B cell (primary cell): ENCODE measurements around the gene HOXD4. TPM values are rescaled to one million over a fixed set of nuclear protein-coding genes. Genes with fewer than 3 reads are reported as not detected.

Source experiments
- ATAC-seq: fragments of 200-7000 bp; cut with Tn5 transposase; one replicate; pipeline ENCODE4 v1.10.0; 2021; ENCODE audit warnings: low read depth, mild to moderate bottlenecking, moderate number of reproducible peaks, moderate library complexity
- CTCF ChIA-PET: fragments of 350-600 bp; sonication (Branson Sonifier 250); formaldehyde crosslinking; loops from one replicate; lab custom pipeline; 2021; ENCODE audit warnings: antibody characterized with exemption, inconsistent platforms; lab: Charles Lee
- POLR2A ChIA-PET: fragments of 350-600 bp; sonication (Branson Sonifier 250); formaldehyde crosslinking; loops from one replicate; lab custom pipeline; 2021; ENCODE audit warnings: antibody characterized with exemption; lab: Charles Lee
- DNase-seq: peaks from one replicate; pipeline ENCODE4 v3.0.0; 2013
- H2AFZ ChIP-seq: 2 replicates; pipeline ENCODE4 v1.6.1; 2012; ENCODE audit warnings: mild to moderate bottlenecking, low read depth, low read length; ENCODE audit not compliant: insufficient read depth, poor library complexity, severe bottlenecking
- H3K27ac ChIP-seq, 2 donors: 1 replicate in 1 of 2; 2 replicates in 1 of 2; pipeline ENCODE4 v1.5.1; 2012 to 2013; ENCODE audit warnings: low read length in 2 of 2, mild to moderate bottlenecking in 2 of 2, moderate library complexity in 1 of 2
- H3K27me3 ChIP-seq, 4 experiments: fragments of 200-600 bp in 1 of 4; sonication (generic) in 1 of 4; replicated peaks in 1 of 4; 1 replicate in 2 of 4; 2 replicates in 2 of 4; pipeline versions ENCODE4 v1.6.1 to v1.7.0; 2013 to 2016; ENCODE audit warnings: low read length in 3 of 4, mild to moderate bottlenecking in 2 of 4, mixed read lengths in 1 of 4, moderate library complexity in 1 of 4; ENCODE audit not compliant: insufficient read depth in 4 of 4, control insufficient read depth in 3 of 4; ENCODE audit errors: control extremely low read depth in 1 of 4
- H3K36me3 ChIP-seq, 2 experiments: replicated peaks in 1 of 2; 1 replicate in 1 of 2; 2 replicates in 1 of 2; pipeline versions ENCODE4 v1.6.1 to v1.7.1; 2013; ENCODE audit warnings: low read length in 1 of 2; ENCODE audit not compliant: insufficient read depth in 2 of 2, control insufficient read depth in 1 of 2; ENCODE audit errors: control extremely low read depth in 1 of 2, extremely low read depth in 1 of 2
- H3K4me1 ChIP-seq, 2 donors: fragments of 200-600 bp in 1 of 2; sonication (generic) in 1 of 2; 1 replicate in 1 of 2; 2 replicates in 1 of 2; pipeline versions ENCODE4 v1.5.1 to v1.6.1; 2013 to 2017; ENCODE audit warnings: low read length in 2 of 2; ENCODE audit not compliant: control insufficient read depth in 2 of 2, insufficient read depth in 2 of 2
- H3K4me2 ChIP-seq: replicated peaks from 2 replicates; pipeline ENCODE3; 2012; ENCODE audit warnings: mild to moderate bottlenecking, low read depth, low read length; ENCODE audit not compliant: poor library complexity, severe bottlenecking
- H3K4me3 ChIP-seq, 5 experiments: fragments of 200-600 bp in 1 of 5; sonication (generic) in 1 of 5; 1 replicate in 3 of 5; 2 replicates in 2 of 5; pipeline versions ENCODE4 v1.5.1 to v1.7.0; 2011 to 2016; ENCODE audit warnings: low read length in 4 of 5, mild to moderate bottlenecking in 4 of 5, low read depth in 2 of 5, control low read depth in 1 of 5, moderate library complexity in 1 of 5; ENCODE audit not compliant: insufficient read depth in 1 of 5; ENCODE audit errors: control extremely low read depth in 1 of 5, extremely low read depth in 1 of 5
- H3K79me2 ChIP-seq: fragments of 200-600 bp; sonication (generic); one replicate; pipeline ENCODE4 v1.6.0; 2016; ENCODE audit warnings: low read length; ENCODE audit not compliant: control insufficient read depth, insufficient read depth
- H3K9ac ChIP-seq: fragments of 200-600 bp; sonication (generic); 2 replicates; pipeline ENCODE4 v1.6.1; 2017; ENCODE audit warnings: mild to moderate bottlenecking, low read length, moderate library complexity
- H3K9me3 ChIP-seq, 3 donors: one replicate each; pipeline versions ENCODE4 v1.6.1 to v1.7.1; 2013; ENCODE audit warnings: low read length in 2 of 3; ENCODE audit not compliant: control insufficient read depth in 2 of 3, insufficient read depth in 1 of 3; ENCODE audit errors: control extremely low read depth in 1 of 3
- H4K20me1 ChIP-seq: 2 replicates; pipeline ENCODE4 v1.6.0; 2012; ENCODE audit warnings: mild to moderate bottlenecking, low read length; ENCODE audit not compliant: insufficient read depth, control insufficient read depth, poor library complexity, severe bottlenecking
- H3K27ac Mint-ChIP-seq: one replicate; pipeline ENCODE4 v1.8.0; 2021; ENCODE audit warnings: mixed read lengths
- H3K27me3 Mint-ChIP-seq: one replicate; pipeline ENCODE4 v1.8.0; 2021; ENCODE audit warnings: mixed read lengths
- H3K4me1 Mint-ChIP-seq: one replicate; pipeline ENCODE4 v1.8.0; 2021; ENCODE audit warnings: mixed read lengths
- H3K4me3 Mint-ChIP-seq: one replicate; pipeline ENCODE4 v1.8.0; 2021; ENCODE audit warnings: mixed read lengths
- H3K9me3 Mint-ChIP-seq: one replicate; pipeline ENCODE4 v1.8.0; 2022; ENCODE audit warnings: mixed read lengths; ENCODE audit not compliant: insufficient read depth
- EZH2 ChIP-seq: IDR thresholded peaks from 2 replicates; pipeline ENCODE4 v1.6.1; 2012; ENCODE audit warnings: borderline replicate concordance, low read depth, mild to moderate bottlenecking, moderate library complexity, low read length; ENCODE audit not compliant: insufficient read depth, poor library complexity, severe bottlenecking
- WGBS: methylation state at CpG from one replicate; pipeline ENCODE4 v1.1.5; 2013; ENCODE audit warnings: missing lambda C conversion rate; ENCODE audit not compliant: insufficient coverage; 5-methylcytosine and 5-hydroxymethylcytosine counted together
- intact Hi-C: fragments of 100-400 bp; cut with micrococcal nuclease; formaldehyde crosslinking; loops from one replicate; pipeline ENCODE4 v1.10.0; 2022
- polyA plus RNA-seq: library from polyadenylated mRNA; depleted of rRNA; stranded (reverse); fragments of >200 nt; gene quantifications from 2 replicates; pipeline ENCODE4 v1.2.3, GENCODE V29; 2012
- total RNA-seq, 2 donors: library from RNA; stranded (reverse); fragments of 120-200 nt in 1 of 2; gene quantifications; 1 replicate in 1 of 2; 2 replicates in 1 of 2; pipeline versions ENCODE4 v1.2.3 to v1.2.4, GENCODE V29; 2013 to 2022
- TF ChIP-seq, protein P1 (sequence below): fragments of 200-600 bp; IDR thresholded peaks from one replicate; pipeline ENCODE4 v1.8.0; 2022; ENCODE audit warnings: antibody characterized with exemption, mild to moderate bottlenecking

The HOXD4 gene
- total and polyA plus RNA-seq, 2 donors (not counting 1 experiment from before 2014, with no cell fraction given): not detected

- ChIA-PET POLR2A (no interaction called here), CTCF (no interaction called here)
- Mint-ChIP-seq H3K4me3 (no peak overlapping the region), H3K27me3 (peaks cover 76% of the 10 kb centered on the region), H3K4me1 (peaks cover 9% of the 10 kb centered on the region), H3K9me3 (no peaks in the 10 kb centered on the region), H3K27ac (no peak overlapping the region)
- intact Hi-C loops: no loop called here
- no peak overlapping the region for H3K4me2 ChIP-seq
- no peak overlapping the region for H2AFZ ChIP-seq
- H3K9me3 ChIP-seq: no peaks in the 10 kb centered on the region
- H3K36me3 ChIP-seq: no peaks in the 10 kb centered on the region
- ATAC-seq: no peak
- H4K20me1 ChIP-seq: no peaks in the 10 kb centered on the region
- DNase-seq: no peak
- peaks cover 0 to 52% (median 42%) of the 10 kb centered on the region in 4 experiments for H3K27me3 ChIP-seq
- H3K9ac ChIP-seq: no peak overlapping the region
- H3K4me1 ChIP-seq: peaks cover 4 to 7% of the 10 kb centered on the region in 2 donors
- WGBS: 40% methylated on average over 1 of the region's 3 CpGs
- H3K27ac ChIP-seq: no peak overlapping the region
- TF ChIP-seq EZH2: no peak
- TF ChIP-seq, protein P1, sequence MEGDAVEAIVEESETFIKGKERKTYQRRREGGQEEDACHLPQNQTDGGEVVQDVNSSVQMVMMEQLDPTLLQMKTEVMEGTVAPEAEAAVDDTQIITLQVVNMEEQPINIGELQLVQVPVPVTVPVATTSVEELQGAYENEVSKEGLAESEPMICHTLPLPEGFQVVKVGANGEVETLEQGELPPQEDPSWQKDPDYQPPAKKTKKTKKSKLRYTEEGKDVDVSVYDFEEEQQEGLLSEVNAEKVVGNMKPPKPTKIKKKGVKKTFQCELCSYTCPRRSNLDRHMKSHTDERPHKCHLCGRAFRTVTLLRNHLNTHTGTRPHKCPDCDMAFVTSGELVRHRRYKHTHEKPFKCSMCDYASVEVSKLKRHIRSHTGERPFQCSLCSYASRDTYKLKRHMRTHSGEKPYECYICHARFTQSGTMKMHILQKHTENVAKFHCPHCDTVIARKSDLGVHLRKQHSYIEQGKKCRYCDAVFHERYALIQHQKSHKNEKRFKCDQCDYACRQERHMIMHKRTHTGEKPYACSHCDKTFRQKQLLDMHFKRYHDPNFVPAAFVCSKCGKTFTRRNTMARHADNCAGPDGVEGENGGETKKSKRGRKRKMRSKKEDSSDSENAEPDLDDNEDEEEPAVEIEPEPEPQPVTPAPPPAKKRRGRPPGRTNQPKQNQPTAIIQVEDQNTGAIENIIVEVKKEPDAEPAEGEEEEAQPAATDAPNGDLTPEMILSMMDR: no peak
- H3K4me3 ChIP-seq: no peak overlapping the region
- no peaks in the 10 kb centered on the region for H3K79me2 ChIP-seq
These were observed 30.2 kb downstream of the HOXD4 start for GRCh38 chr2:176181551-176181950.

GRCh38 chr2:176182671-176183070 is 31.3 kb downstream of the HOXD4 start:
- Histone ChIP-seq H3K36me3 (no peaks in the 10 kb centered on the region), H3K9ac (no peak overlapping the region), H2AFZ (no peak overlapping the region), H3K79me2 (no peaks in the 10 kb centered on the region), H4K20me1 (no peaks in the 10 kb centered on the region), H3K9me3 (no peaks in the 10 kb centered on the region), H3K4me1 (peaks cover 5 to 16% of the 10 kb centered on the region in 2 donors), H3K4me3 (no peak overlapping the region), H3K4me2 (no peak overlapping the region), H3K27me3 (peaks cover 0 to 48% (median 40%) of the 10 kb centered on the region in 4 experiments), H3K27ac (no peak overlapping the region)
- Mint-ChIP-seq H3K4me3 (no peak overlapping the region), H3K9me3 (no peaks in the 10 kb centered on the region), H3K27ac (no peak overlapping the region), H3K4me1 (peaks cover 11% of the 10 kb centered on the region), H3K27me3 (peaks cover 74% of the 10 kb centered on the region)
- ATAC-seq (no peak), DNase-seq (no peak)
- ChIA-PET CTCF (no interaction called here), POLR2A (no interaction called here)
- WGBS: 86% methylated on average over 2 of the region's 3 CpGs
- TF ChIP-seq, protein P1: no peak
- TF ChIP-seq EZH2: no peak
- intact Hi-C loops: no loop called here
